Fibroblast of mammary gland (primary cell): ENCODE measurements around the gene NPLOC4.

Experiments
- DNase-seq: peaks from one replicate; pipeline ENCODE4 v3.0.0-alpha.2; 2010; ENCODE audit warnings: low read depth
- H3K4me3 ChIP-seq: 2 replicates; pipeline ENCODE4 v1.5.1; 2011; ENCODE audit warnings: low read depth, mild to moderate bottlenecking, low read length, moderate library complexity; ENCODE audit not compliant: control insufficient read depth
- TF ChIP-seq, protein P1 (sequence below): conservative IDR thresholded peaks from 2 replicates; pipeline ENCODE4 v1.5.1; 2011; ENCODE audit warnings: low read depth, low read length, inconsistent platforms; ENCODE audit not compliant: control insufficient read depth, insufficient read depth

The NPLOC4 gene

DNA sequence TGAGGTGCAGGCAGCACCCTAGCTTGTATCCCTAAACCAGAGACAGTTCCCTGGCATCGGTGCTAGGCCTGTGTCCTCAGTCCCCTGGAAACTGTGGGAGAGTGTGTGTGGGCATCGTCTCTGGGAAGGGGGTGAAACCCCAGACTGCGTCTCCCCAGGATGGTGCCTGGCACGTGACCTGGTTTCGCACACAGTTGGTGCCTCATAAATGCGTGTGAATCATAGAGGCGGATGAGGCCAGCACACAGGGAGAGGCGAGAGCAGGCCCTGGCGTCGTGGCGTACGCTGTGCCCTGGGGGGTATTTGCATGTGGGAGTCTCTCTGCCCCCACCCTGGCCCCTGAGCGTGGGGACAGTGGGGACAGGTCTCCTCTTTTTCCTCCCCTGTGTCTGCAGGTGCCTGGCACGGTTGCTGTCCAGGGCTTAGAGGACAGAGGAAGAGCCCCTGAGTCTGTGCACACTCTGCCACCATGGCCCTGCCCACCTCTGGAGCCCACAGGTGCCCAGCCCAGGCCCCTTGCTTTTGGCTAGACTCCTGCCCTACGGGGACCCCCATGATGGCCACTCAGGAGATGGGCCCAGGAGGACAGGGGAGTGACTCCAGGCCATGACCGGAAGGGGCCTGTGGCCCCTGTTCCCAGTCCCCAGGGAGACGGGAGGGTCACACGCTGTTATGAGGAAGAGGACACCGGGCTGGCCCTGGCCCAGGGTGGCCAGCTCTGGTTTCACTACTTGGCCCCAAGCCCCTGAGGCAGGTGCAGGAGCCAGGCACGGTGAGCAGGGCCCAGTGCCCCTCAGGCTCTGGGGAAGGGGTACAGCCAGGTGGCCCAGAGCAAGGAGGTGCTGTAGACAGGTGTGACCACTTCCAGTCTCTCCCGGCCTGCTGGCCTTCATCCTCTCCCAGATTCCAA lies 110.0 kb downstream of the NPLOC4 start:
- DNase-seq = no peak
- no peak overlapping the region for H3K4me3 ChIP-seq
- TF ChIP-seq, protein P1, sequence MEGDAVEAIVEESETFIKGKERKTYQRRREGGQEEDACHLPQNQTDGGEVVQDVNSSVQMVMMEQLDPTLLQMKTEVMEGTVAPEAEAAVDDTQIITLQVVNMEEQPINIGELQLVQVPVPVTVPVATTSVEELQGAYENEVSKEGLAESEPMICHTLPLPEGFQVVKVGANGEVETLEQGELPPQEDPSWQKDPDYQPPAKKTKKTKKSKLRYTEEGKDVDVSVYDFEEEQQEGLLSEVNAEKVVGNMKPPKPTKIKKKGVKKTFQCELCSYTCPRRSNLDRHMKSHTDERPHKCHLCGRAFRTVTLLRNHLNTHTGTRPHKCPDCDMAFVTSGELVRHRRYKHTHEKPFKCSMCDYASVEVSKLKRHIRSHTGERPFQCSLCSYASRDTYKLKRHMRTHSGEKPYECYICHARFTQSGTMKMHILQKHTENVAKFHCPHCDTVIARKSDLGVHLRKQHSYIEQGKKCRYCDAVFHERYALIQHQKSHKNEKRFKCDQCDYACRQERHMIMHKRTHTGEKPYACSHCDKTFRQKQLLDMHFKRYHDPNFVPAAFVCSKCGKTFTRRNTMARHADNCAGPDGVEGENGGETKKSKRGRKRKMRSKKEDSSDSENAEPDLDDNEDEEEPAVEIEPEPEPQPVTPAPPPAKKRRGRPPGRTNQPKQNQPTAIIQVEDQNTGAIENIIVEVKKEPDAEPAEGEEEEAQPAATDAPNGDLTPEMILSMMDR = no peak

GRCh38 chr17:81524865-81525159 lies 112.1 kb downstream of the NPLOC4 start:
- no peak for DNase-seq
- TF ChIP-seq, protein P1 = no peak
- no peak overlapping the region for H3K4me3 ChIP-seq

GRCh38 chr17:81524039-81524864 lies 112.7 kb downstream of the NPLOC4 start:
- TF ChIP-seq, protein P1 = no peak
- no peak overlapping the region for H3K4me3 ChIP-seq
- DNase-seq = no peak

DNA sequence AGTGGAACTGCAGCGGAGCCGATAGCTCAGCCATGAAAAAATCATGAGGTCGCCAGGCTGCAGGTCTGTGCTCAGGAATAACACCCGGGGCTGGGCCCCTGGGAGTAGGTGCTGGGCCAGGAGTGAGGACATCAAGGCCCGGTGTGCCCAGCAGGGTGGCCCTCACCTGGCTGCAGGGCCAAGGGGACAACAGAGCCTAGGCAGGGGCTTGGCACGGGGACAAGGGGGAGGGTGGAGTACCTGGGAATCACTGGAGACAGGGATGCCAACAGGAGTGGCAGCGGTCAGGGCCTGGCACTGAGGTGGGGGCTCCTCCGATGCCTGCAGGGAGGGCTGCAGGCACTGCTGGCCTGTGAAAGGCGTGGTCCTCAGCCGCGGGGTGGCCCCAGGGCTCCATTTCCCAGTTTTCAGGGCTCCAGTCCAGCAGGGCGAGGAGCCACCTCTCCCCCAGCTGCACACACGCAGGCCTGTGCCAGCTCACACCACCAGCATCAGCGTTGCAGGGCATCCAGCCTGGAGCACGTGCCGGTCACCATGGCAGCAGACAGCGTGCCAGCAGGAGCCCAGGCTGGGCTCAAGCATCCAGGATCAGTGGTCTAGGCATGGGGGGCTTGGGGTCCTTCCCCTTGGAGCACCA lies 113.4 kb downstream of the NPLOC4 start:
- TF ChIP-seq, protein P1 = no peak
- no peak for DNase-seq
- no peak overlapping the region for H3K4me3 ChIP-seq

DNA sequence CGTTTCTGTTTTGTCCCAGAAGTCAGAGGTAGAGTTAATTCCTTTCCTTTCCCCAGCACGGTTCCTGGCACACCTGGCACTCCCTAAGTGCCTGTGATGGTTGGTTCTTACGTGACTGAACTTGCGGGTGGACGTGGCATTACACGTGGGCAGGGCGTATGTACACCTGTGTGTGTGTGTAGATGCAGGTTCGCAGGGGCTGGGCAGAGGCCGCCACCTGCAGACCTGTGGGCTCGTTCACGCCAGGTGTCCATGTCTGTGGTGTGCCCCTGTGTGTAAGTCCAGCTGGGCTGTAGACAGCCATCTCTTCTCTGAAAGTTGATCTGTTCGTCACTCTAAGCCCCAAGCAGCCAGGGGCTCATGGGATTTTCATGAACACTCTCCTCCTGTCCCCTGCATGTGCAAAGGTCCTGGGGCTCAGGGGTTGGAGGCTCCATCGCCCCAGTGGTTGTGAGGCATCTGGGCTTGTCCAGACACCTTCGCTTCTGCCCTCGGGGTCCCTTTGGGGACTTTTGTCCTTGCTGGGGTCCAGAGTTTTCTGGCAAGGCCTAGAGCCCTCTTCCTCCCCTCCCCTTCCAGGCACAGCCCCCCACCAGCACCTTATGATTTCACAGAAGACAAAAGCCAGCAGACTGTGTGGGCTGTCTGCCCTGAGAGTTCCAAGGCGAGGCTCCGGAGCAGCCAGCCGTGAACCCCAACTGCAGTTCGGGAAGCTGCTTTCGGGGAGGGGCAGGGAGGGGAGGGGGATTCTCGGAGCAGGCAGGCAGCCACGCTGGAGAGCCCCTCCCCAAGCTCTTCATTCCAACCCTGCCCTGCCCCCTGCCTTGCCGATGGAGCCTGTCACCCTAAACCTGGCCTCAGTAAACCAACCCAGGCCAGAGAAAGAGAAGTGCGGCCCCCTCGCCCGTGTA lies 114.2 kb downstream of the NPLOC4 start:
- TF ChIP-seq, protein P1 = no peak
- no peak for DNase-seq
- H3K4me3 ChIP-seq = no peak overlapping the region
